HL-60 (cell line): Measurements from ENCODE around the gene ATF1.
"Not testable (repeated sequence)": the region's sequence is repeated elsewhere in the genome, so short reads cannot be mapped to it uniquely, and the experiment has no call there.

Source experiments
- DNase-seq, 2 experiments: peaks; one replicate each; pipeline ENCODE4 v3.0.0-alpha.2; 2010 to 2020; ENCODE audit warnings: low read depth in 1 of 2, low spot score in 1 of 2
- H3K27ac ChIP-seq: fragments of 250-450 bp; sonication (Bioruptor Pico); replicated peaks from 2 replicates; pipeline ENCODE4 v1.5.1; 2020; ENCODE audit warnings: mild to moderate bottlenecking, moderate library complexity
- H3K27me3 ChIP-seq: fragments of 250-450 bp; sonication (Bioruptor Pico); 2 replicates; pipeline ENCODE4 v1.5.1; 2021; ENCODE audit warnings: mild to moderate bottlenecking, moderate library complexity; ENCODE audit not compliant: insufficient read depth, poor library complexity, severe bottlenecking
- H3K4me3 ChIP-seq: replicated peaks from 2 replicates; pipeline ENCODE4 v1.5.1; 2011; ENCODE audit warnings: mild to moderate bottlenecking, control low read depth, low read length; ENCODE audit not compliant: insufficient read depth
- CTCF ChIP-seq: IDR thresholded peaks from one replicate; pipeline ENCODE4 v1.5.1; 2011; ENCODE audit warnings: low read length, control low read depth, inconsistent platforms; ENCODE audit not compliant: insufficient read depth
- GABPA ChIP-seq: IDR thresholded peaks from 2 replicates; pipeline ENCODE4 v1.6.1; 2012; ENCODE audit warnings: low read depth
- POLR2AphosphoS5 ChIP-seq: IDR thresholded peaks from 2 replicates; pipeline ENCODE4 v1.6.1; 2012; ENCODE audit warnings: low read depth
- REST ChIP-seq: IDR thresholded peaks from 2 replicates; pipeline ENCODE4 v1.6.1; 2012; ENCODE audit warnings: low read depth; ENCODE audit not compliant: insufficient replicate concordance
- SPI1 ChIP-seq: IDR thresholded peaks from 2 replicates; pipeline ENCODE4 v1.6.1; 2012; ENCODE audit warnings: low read depth, mild to moderate bottlenecking, borderline replicate concordance

The ATF1 gene

DNA sequence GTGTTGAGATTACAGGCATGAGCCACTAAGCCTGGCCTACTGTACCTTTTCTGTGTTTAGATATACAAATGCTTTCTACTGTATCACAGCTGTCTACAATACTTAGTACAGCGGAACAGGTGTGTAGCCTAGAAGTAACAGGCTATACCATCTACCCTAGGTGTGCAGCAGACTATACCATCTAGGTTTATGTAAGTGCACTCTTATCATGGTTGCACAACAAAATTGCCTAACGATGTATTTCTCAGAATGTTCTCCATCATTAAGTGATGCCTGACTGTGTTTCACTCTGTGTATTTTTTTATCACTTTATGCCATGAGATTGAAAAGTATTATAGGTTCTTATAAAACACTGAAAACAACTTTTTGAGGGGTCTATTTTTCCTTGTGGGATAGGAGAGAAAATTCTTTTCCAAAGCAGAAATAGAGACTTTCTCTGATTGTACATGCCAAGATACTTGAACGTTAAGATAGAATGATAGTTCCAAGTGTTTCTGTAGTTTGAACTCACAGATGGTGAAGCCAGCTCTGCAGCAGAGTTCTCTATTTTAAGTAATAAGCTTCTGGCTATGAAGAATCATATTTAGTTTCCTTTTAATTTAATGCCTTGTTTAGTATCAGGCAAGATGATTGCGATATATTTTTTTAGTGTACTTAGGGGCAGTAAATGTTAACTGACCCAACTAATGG is 95.9 kb downstream of the ATF1 start:
- peak in 1 of 2 experiments; percentile 13 for DNase-seq
- TF ChIP-seq SPI1 (no peak), CTCF (no peak), GABPA (no peak), POLR2AphosphoS5 (no peak), REST (no peak)
- no peak overlapping the region for H3K4me3 ChIP-seq
- no peak overlapping the region for H3K27ac ChIP-seq
- H3K27me3 ChIP-seq, result no peaks in the 10 kb centered on the region

DNA sequence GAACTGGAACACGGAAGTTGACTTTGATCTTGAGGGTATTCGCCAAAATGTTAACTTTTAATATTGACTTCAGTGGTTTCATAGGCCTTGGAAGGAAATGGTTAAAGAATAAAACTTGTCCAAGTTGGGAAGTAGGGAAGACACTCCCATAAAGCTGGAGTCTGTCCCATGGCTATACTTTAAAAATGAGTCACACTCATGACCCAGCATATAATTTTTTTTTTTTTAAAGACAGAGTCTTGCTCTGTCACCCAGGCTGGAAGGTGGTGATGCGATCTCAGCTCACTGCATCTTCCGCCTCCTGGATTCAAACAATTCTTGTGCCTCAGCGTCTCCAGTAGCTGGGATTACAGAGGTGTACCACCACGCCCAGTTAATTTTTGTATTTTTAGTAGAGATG is 98.4 kb downstream of the ATF1 start:
- no peak for TF ChIP-seq REST
- H3K4me3 ChIP-seq, result no peak overlapping the region
- H3K27me3 ChIP-seq, result no peaks in the 10 kb centered on the region
- no peak for DNase-seq
- no peak overlapping the region for H3K27ac ChIP-seq

- H3K27me3 ChIP-seq, result no peaks in the 10 kb centered on the region
- TF ChIP-seq REST (no peak), POLR2AphosphoS5 (no peak), SPI1 (no peak), CTCF (no peak), GABPA (no peak)
- H3K4me3 ChIP-seq, result no peak overlapping the region
- no peak for DNase-seq
- H3K27ac ChIP-seq, result no peak overlapping the region
These were observed 101.4 kb downstream of the ATF1 start for GRCh38 chr12:50865266-50865665.

GRCh38 chr12:50868881-50869280 is 105.0 kb downstream of the ATF1 start:
- not testable (repeated sequence) for H3K27ac ChIP-seq, H3K27me3 ChIP-seq

More at GRCh38 chr12:50868881-50869280, 105.0 kb downstream of the ATF1 start:
- not testable (repeated sequence) for H3K4me3 ChIP-seq, DNase-seq
